GM12878 (cell line): Measurements from ENCODE around the gene RBM19.

Experiments
- BCL11A ChIP-seq: IDR thresholded peaks from 2 replicates; pipeline ENCODE4 v1.6.1; 2011; ENCODE audit warnings: low read depth, low read length
- NFXL1 ChIP-seq: fragments of 450-650 bp; IDR thresholded peaks from 2 replicates; pipeline ENCODE4 v1.6.1; 2017; ENCODE audit warnings: antibody characterized with exemption, mild to moderate bottlenecking, borderline replicate concordance
- NFYB ChIP-seq: IDR thresholded peaks from 2 replicates; pipeline ENCODE4 v1.6.1; 2011; ENCODE audit warnings: low read depth, mild to moderate bottlenecking, low read length, improper control_type of control experiment, moderate library complexity; ENCODE audit not compliant: insufficient read depth
- POLR2A ChIP-seq: IDR thresholded peaks from 2 replicates; pipeline ENCODE4 v1.6.1; 2011; ENCODE audit warnings: low read depth, mild to moderate bottlenecking, low read length
- SIX5 ChIP-seq: IDR thresholded peaks from 2 replicates; pipeline ENCODE4 v1.6.1; 2011; ENCODE audit warnings: mild to moderate bottlenecking, low read depth, low read length, moderate library complexity; ENCODE audit not compliant: severe bottlenecking
- SMC3 ChIP-seq: IDR thresholded peaks from 2 replicates; pipeline ENCODE4 v1.6.1; 2011; ENCODE audit warnings: low read length, improper control_type of control experiment, borderline replicate concordance
- SPI1 ChIP-seq: IDR thresholded peaks from 2 replicates; pipeline ENCODE4 v1.6.1; 2011; ENCODE audit warnings: low read depth, mild to moderate bottlenecking, low read length, moderate library complexity, borderline replicate concordance; ENCODE audit not compliant: insufficient read depth
- TARDBP ChIP-seq: IDR thresholded peaks from 2 replicates; pipeline ENCODE4 v1.6.1; 2016; ENCODE audit warnings: borderline replicate concordance
- ZBED1 ChIP-seq: IDR thresholded peaks from 2 replicates; pipeline ENCODE4 v1.6.1; 2016; ENCODE audit warnings: borderline replicate concordance
- TF ChIP-seq, protein P1 (sequence below), 3 experiments: IDR thresholded peaks in 2 of 3; conservative IDR thresholded peaks in 1 of 3; 2 replicates each; pipeline ENCODE4 v1.5.1; 2011; ENCODE audit warnings: low read depth in 3 of 3, low read length in 3 of 3, mild to moderate bottlenecking in 3 of 3, control low read depth in 2 of 3, moderate library complexity in 2 of 3, inconsistent platforms in 1 of 3, mixed read lengths in 1 of 3; ENCODE audit not compliant: control insufficient read depth in 2 of 3, insufficient read depth in 1 of 3; ENCODE audit errors: extremely low read depth in 1 of 3
- TF ChIP-seq, protein P2 (sequence below): IDR thresholded peaks from 2 replicates; pipeline ENCODE4 v1.6.1; 2011; ENCODE audit warnings: low read depth, low read length, improper control_type of control experiment, borderline replicate concordance

- TF ChIP-seq SPI1 (no peak), NFYB (no peak), POLR2A (no peak), SIX5 (no peak), NFXL1 (no peak), BCL11A (no peak), TARDBP (no peak), SMC3 (no peak), ZBED1 (no peak)
- TF ChIP-seq, protein P1, sequence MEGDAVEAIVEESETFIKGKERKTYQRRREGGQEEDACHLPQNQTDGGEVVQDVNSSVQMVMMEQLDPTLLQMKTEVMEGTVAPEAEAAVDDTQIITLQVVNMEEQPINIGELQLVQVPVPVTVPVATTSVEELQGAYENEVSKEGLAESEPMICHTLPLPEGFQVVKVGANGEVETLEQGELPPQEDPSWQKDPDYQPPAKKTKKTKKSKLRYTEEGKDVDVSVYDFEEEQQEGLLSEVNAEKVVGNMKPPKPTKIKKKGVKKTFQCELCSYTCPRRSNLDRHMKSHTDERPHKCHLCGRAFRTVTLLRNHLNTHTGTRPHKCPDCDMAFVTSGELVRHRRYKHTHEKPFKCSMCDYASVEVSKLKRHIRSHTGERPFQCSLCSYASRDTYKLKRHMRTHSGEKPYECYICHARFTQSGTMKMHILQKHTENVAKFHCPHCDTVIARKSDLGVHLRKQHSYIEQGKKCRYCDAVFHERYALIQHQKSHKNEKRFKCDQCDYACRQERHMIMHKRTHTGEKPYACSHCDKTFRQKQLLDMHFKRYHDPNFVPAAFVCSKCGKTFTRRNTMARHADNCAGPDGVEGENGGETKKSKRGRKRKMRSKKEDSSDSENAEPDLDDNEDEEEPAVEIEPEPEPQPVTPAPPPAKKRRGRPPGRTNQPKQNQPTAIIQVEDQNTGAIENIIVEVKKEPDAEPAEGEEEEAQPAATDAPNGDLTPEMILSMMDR (IDR thresholded peaks at IDR 0.05 in 2 of 3, conservative IDR thresholded peaks at IDR 0.05 in 1 of 3; ENCODE audit: control insufficient read depth in 2 of 3, extremely low read depth in 1 of 3, insufficient read depth in 1 of 3, low read depth in 3 of 3, low read length in 3 of 3): no peak
- TF ChIP-seq, protein P2, sequence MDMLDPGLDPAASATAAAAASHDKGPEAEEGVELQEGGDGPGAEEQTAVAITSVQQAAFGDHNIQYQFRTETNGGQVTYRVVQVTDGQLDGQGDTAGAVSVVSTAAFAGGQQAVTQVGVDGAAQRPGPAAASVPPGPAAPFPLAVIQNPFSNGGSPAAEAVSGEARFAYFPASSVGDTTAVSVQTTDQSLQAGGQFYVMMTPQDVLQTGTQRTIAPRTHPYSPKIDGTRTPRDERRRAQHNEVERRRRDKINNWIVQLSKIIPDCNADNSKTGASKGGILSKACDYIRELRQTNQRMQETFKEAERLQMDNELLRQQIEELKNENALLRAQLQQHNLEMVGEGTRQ: no peak
Measured at GRCh38 chr12:113829212-113829611, 136.9 kb downstream of the RBM19 start.
